ENCODE measurements around the gene TEX36.
"Not testable (repeated sequence)": the region's sequence is repeated elsewhere in the genome, so short reads cannot be mapped to it uniquely, and the experiment has no call there.

GRCh38 chr10:125653113-125653512, 29.9 kb downstream of the TEX36 start:
- TF ChIP-seq EZH2 (IDR thresholded peaks at IDR 0.05; ENCODE audit: low read length, missing control alignments) = not testable (repeated sequence)
- TF ChIP-seq, protein P1, sequence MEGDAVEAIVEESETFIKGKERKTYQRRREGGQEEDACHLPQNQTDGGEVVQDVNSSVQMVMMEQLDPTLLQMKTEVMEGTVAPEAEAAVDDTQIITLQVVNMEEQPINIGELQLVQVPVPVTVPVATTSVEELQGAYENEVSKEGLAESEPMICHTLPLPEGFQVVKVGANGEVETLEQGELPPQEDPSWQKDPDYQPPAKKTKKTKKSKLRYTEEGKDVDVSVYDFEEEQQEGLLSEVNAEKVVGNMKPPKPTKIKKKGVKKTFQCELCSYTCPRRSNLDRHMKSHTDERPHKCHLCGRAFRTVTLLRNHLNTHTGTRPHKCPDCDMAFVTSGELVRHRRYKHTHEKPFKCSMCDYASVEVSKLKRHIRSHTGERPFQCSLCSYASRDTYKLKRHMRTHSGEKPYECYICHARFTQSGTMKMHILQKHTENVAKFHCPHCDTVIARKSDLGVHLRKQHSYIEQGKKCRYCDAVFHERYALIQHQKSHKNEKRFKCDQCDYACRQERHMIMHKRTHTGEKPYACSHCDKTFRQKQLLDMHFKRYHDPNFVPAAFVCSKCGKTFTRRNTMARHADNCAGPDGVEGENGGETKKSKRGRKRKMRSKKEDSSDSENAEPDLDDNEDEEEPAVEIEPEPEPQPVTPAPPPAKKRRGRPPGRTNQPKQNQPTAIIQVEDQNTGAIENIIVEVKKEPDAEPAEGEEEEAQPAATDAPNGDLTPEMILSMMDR (conservative IDR thresholded peaks at IDR 0.05 in 1 of 2, IDR thresholded peaks at IDR 0.05 in 1 of 2; ENCODE audit: low read depth in 1 of 2, low read length in 2 of 2) = not testable (repeated sequence)
